BJ (cell line): ENCODE data around the gene DIS3L2. TPM values are rescaled to one million over a fixed set of nuclear protein-coding genes. Genes with fewer than 3 reads are reported as not detected.
A peak's percentile ranks its signal among the peaks of the same experiment; 100 is the strongest.

ENCODE experiments used
- CTCF ChIA-PET: fragments of 350-600 bp; formaldehyde crosslinking; extraction: SDS; loops from one replicate; lab custom pipeline; 2021; ENCODE audit warnings: antibody characterized with exemption, inconsistent platforms; lab: Yijun Ruan, JAX
- POLR2A ChIA-PET: fragments of 300-600 bp; sonication (Branson Sonifier 250); formaldehyde crosslinking; extraction: SDS; loops from one replicate; lab custom pipeline; 2021; ENCODE audit warnings: antibody characterized with exemption; lab: Charles Lee
- DNase-seq: peaks from one replicate; pipeline ENCODE4 v3.0.0-alpha.2; 2011; ENCODE audit warnings: low read depth
- H3K27me3 ChIP-seq: 2 replicates; pipeline ENCODE4 v1.6.0; 2011; ENCODE audit warnings: low read length; ENCODE audit not compliant: control insufficient read depth, insufficient read depth
- H3K36me3 ChIP-seq: 2 replicates; pipeline ENCODE4 v1.5.1; 2011; ENCODE audit warnings: low read length; ENCODE audit not compliant: control insufficient read depth, insufficient read depth
- H3K4me3 ChIP-seq: 2 replicates; pipeline ENCODE4 v1.5.1; 2011; ENCODE audit warnings: low read depth, mild to moderate bottlenecking, control low read depth, low read length
- polyA plus RNA-seq: library from polyadenylated mRNA; depleted of rRNA; stranded (reverse); fragments of >200 nt; gene quantifications from 2 replicates; pipeline ENCODE4 v1.2.3, GENCODE V29; 2011
- TF ChIP-seq, protein P1 (sequence below): IDR thresholded peaks from 2 replicates; pipeline ENCODE4 v1.5.1; 2011; ENCODE audit warnings: low read depth, mild to moderate bottlenecking, control low read depth, inconsistent platforms, low read length, moderate library complexity; ENCODE audit not compliant: insufficient read depth

The DIS3L2 gene
- polyA plus RNA-seq, 1 experiment: 12.4 TPM

DNA sequence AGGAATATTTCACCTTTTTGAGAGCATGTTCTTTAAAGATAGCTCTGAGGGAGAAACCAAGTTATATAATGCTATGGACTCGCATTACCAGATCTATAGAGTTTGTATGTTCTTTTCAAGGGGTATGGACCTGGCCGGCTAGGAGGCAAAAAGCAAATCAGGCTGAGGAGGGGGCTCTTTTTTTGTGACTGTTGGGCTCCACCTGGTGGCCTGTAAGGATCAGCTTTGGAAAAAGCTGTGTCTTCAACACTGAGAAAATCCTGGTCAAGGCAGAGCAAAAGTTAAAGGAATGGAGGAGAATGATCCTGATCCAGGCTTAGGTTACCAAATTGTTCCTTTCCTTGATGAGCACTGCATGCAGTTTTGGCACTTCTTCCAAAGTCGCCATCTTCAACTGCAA lies 180.5 kb downstream of the DIS3L2 start:
- ChIA-PET POLR2A (no interaction called here), CTCF (interaction anchor here (0.7 to 6.5 kb wide), 11 partner anchors 28 to 242 kb away, joined by 3 to 69 read pairs (median 5); partner anchors contain the start of gene NPPC)
- no peaks in the 10 kb centered on the region for H3K36me3 ChIP-seq
- no peaks in the 10 kb centered on the region for H3K27me3 ChIP-seq
- H3K4me3 ChIP-seq: no peak overlapping the region
- DNase-seq: no peak
- TF ChIP-seq, protein P1, sequence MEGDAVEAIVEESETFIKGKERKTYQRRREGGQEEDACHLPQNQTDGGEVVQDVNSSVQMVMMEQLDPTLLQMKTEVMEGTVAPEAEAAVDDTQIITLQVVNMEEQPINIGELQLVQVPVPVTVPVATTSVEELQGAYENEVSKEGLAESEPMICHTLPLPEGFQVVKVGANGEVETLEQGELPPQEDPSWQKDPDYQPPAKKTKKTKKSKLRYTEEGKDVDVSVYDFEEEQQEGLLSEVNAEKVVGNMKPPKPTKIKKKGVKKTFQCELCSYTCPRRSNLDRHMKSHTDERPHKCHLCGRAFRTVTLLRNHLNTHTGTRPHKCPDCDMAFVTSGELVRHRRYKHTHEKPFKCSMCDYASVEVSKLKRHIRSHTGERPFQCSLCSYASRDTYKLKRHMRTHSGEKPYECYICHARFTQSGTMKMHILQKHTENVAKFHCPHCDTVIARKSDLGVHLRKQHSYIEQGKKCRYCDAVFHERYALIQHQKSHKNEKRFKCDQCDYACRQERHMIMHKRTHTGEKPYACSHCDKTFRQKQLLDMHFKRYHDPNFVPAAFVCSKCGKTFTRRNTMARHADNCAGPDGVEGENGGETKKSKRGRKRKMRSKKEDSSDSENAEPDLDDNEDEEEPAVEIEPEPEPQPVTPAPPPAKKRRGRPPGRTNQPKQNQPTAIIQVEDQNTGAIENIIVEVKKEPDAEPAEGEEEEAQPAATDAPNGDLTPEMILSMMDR: peak; percentile 70

- TF ChIP-seq, protein P1: no peak
- Histone ChIP-seq H3K36me3 (no peaks in the 10 kb centered on the region), H3K27me3 (no peaks in the 10 kb centered on the region), H3K4me3 (no peak overlapping the region)
- ChIA-PET CTCF (interaction anchor here (0.7 to 6.5 kb wide), 10 partner anchors 28 to 242 kb away, joined by 3 to 69 read pairs (median 6); partner anchors contain the start of gene NPPC), POLR2A (no interaction called here)
- no peak for DNase-seq
Observed at GRCh38 chr2:232142502-232142901, 181.0 kb downstream of the DIS3L2 start.

- CTCF ChIA-PET: interaction anchor here (1.1 to 1.8 kb wide), 2 partner anchors 221 to 245 kb away, joined by 3 to 7 read pairs; no protein-coding TSS in a partner anchor
- Histone ChIP-seq H3K4me3 (no peak overlapping the region), H3K36me3 (no peaks in the 10 kb centered on the region), H3K27me3 (no peaks in the 10 kb centered on the region)
- DNase-seq: peak; percentile 8
- TF ChIP-seq, protein P1: no peak
- POLR2A ChIA-PET: no interaction called here
Observed at GRCh38 chr2:232146294-232146693, 184.8 kb downstream of the DIS3L2 start.

GRCh38 chr2:232147440-232148077 lies 186.0 kb downstream of the DIS3L2 start:
- H3K27me3 ChIP-seq: no peaks in the 10 kb centered on the region

GRCh38 chr2:232162187-232162586 lies 200.7 kb downstream of the DIS3L2 start:
- TF ChIP-seq, protein P1: no peak
- DNase-seq: no peak
- no peak overlapping the region for H3K4me3 ChIP-seq
- ChIA-PET CTCF (no interaction called here), POLR2A (no interaction called here)
- no peaks in the 10 kb centered on the region for H3K27me3 ChIP-seq
- no peaks in the 10 kb centered on the region; the same call in 1 of the 2 replicates for H3K36me3 ChIP-seq

More at GRCh38 chr2:232147440-232148077, 186.0 kb downstream of the DIS3L2 start:
- ChIA-PET POLR2A (no interaction called here), CTCF (interaction anchor here (0.7 to 1.8 kb wide), 2 partner anchors 12 to 222 kb away, joined by 3 to 7 read pairs; no protein-coding TSS in a partner anchor)
- Histone ChIP-seq H3K4me3 (no peak overlapping the region), H3K36me3 (no peaks in the 10 kb centered on the region)
- TF ChIP-seq, protein P1: no peak
- DNase-seq: no peak
